Immature natural killer cell (primary cell): ENCODE measurements around the gene ASMT. TPM values are rescaled to one million over a fixed set of nuclear protein-coding genes. Genes with fewer than 3 reads are reported as not detected.

Source experiments
- DNase-seq, 3 donors: peaks; one replicate each; pipeline ENCODE4 v3.0.0; 2022; ENCODE audit warnings: mixed read lengths in 1 of 3
- H3K27ac Mint-ChIP-seq, 6 donors: one replicate each; pipeline ENCODE4 v1.8.0; 2020; ENCODE audit warnings: mixed read lengths in 6 of 6, mild to moderate bottlenecking in 5 of 6, inconsistent platforms in 4 of 6, moderate library complexity in 3 of 6
- H3K27me3 Mint-ChIP-seq, 3 donors: one replicate each; pipeline ENCODE4 v1.8.0; 2020 to 2021; ENCODE audit warnings: low read depth in 3 of 3, mild to moderate bottlenecking in 3 of 3, mixed read lengths in 3 of 3, moderate library complexity in 3 of 3, inconsistent platforms in 1 of 3
- H3K36me3 Mint-ChIP-seq, 3 donors: one replicate each; pipeline ENCODE4 v1.8.0; 2020; ENCODE audit warnings: mixed read lengths in 3 of 3, inconsistent platforms in 2 of 3, mild to moderate bottlenecking in 2 of 3
- H3K4me1 Mint-ChIP-seq, 2 donors: one replicate each; pipeline ENCODE4 v1.8.0; 2020; ENCODE audit warnings: inconsistent platforms in 2 of 2, mild to moderate bottlenecking in 2 of 2, mixed read lengths in 2 of 2, moderate library complexity in 1 of 2
- H3K4me3 Mint-ChIP-seq, 5 donors: one replicate each; pipeline ENCODE4 v1.8.0; 2020; ENCODE audit warnings: mild to moderate bottlenecking in 5 of 5, mixed read lengths in 5 of 5, inconsistent platforms in 3 of 5, moderate library complexity in 3 of 5
- H3K9me3 Mint-ChIP-seq, 6 donors: one replicate each; pipeline ENCODE4 v1.8.0; 2020; ENCODE audit warnings: mild to moderate bottlenecking in 6 of 6, mixed read lengths in 6 of 6, inconsistent platforms in 4 of 6, moderate library complexity in 3 of 6
- polyA plus RNA-seq, 3 donors: library from polyadenylated mRNA; unstranded; fragments of 300-500 nt; fragmentation: Illumina TruSeq; gene quantifications; one replicate each; pipeline ENCODE4 v1.2.3, GENCODE V29; 2021

Gene ASMT
- polyA plus RNA-seq, 3 donors from 2014 or later: not detected

GRCh38 chrX:1591863-1592469 is 22.9 kb upstream of the ASMT start:
- peaks cover 10 to 31% (median 10%) of the 10 kb centered on the region in 3 donors for H3K27me3 Mint-ChIP-seq
- H3K36me3 Mint-ChIP-seq: peaks cover 0 to 21% (median 6%) of the 10 kb centered on the region in 3 donors
- H3K9me3 Mint-ChIP-seq: no peaks in the 10 kb centered on the region
- peak overlapping the region; percentile 88 to 93 (median 91) for H3K4me3 Mint-ChIP-seq
- DNase-seq: no peak
- H3K4me1 Mint-ChIP-seq: peaks cover 39 to 42% of the 10 kb centered on the region in 2 donors
- H3K27ac Mint-ChIP-seq: peak overlapping the region; percentile 80 to 97 (median 94)

GRCh38 chrX:1592470-1593142 is 22.3 kb upstream of the ASMT start:
- Mint-ChIP-seq H3K27me3 (peaks cover 10 to 35% (median 10%) of the 10 kb centered on the region in 3 donors), H3K9me3 (no peaks in the 10 kb centered on the region), H3K4me3 (peak overlapping the region; percentile 88 to 93 (median 91)), H3K27ac (peak overlapping the region; percentile 89 to 97 (median 94)), H3K4me1 (peaks cover 37 to 40% of the 10 kb centered on the region in 2 donors), H3K36me3 (peaks cover 0 to 25% (median 6%) of the 10 kb centered on the region in 3 donors)
- DNase-seq: peak; percentile 42 to 56 (median 50)

- Mint-ChIP-seq H3K27me3 (peaks cover 10 to 39% (median 10%) of the 10 kb centered on the region in 3 donors), H3K4me3 (peak overlapping the region; percentile 88 to 93 (median 91)), H3K27ac (peak overlapping the region; percentile 89 to 97 (median 94)), H3K4me1 (peaks cover 42 to 44% of the 10 kb centered on the region in 2 donors), H3K9me3 (no peaks in the 10 kb centered on the region), H3K36me3 (peaks cover 0 to 31% (median 6%) of the 10 kb centered on the region in 3 donors)
- DNase-seq: no peak
Measured at GRCh38 chrX:1593286-1594271, 21.3 kb upstream of the ASMT start.

GRCh38 chrX:1595711-1596060 is 19.2 kb upstream of the ASMT start:
- Mint-ChIP-seq H3K36me3 (peaks cover 4 to 36% (median 6%) of the 10 kb centered on the region in 3 donors), H3K4me1 (peaks cover 41 to 42% of the 10 kb centered on the region in 2 donors), H3K27me3 (peaks cover 10 to 39% (median 12%) of the 10 kb centered on the region in 3 donors), H3K4me3 (peak overlapping the region in 1 of 5 donors; percentile 49), H3K9me3 (no peaks in the 10 kb centered on the region), H3K27ac (peak overlapping the region in 2 of 6 donors; percentile 31 to 53)
- no peak for DNase-seq

GRCh38 chrX:1596676-1597344 is 18.0 kb upstream of the ASMT start:
- Mint-ChIP-seq H3K36me3 (peaks cover 8 to 40% (median 9%) of the 10 kb centered on the region in 3 donors), H3K27ac (peak overlapping the region in 1 of 6 donors; percentile 5), H3K9me3 (no peaks in the 10 kb centered on the region), H3K4me3 (no peak overlapping the region), H3K27me3 (peaks cover 8 to 39% (median 11%) of the 10 kb centered on the region in 3 donors), H3K4me1 (peaks cover 39 to 41% of the 10 kb centered on the region in 2 donors)
- no peak for DNase-seq

GRCh38 chrX:1597345-1598020 is 17.4 kb upstream of the ASMT start:
- peaks cover 5 to 37% (median 9%) of the 10 kb centered on the region in 3 donors for H3K27me3 Mint-ChIP-seq
- peaks cover 36 to 39% of the 10 kb centered on the region in 2 donors for H3K4me1 Mint-ChIP-seq
- H3K27ac Mint-ChIP-seq: peak overlapping the region in 1 of 6 donors; percentile 5
- H3K9me3 Mint-ChIP-seq: no peaks in the 10 kb centered on the region
- DNase-seq: no peak
- H3K4me3 Mint-ChIP-seq: no peak overlapping the region
- H3K36me3 Mint-ChIP-seq: peaks cover 13 to 47% (median 14%) of the 10 kb centered on the region in 3 donors

GRCh38 chrX:1598021-1598875 is 16.6 kb upstream of the ASMT start:
- Mint-ChIP-seq H3K27ac (peak overlapping the region in 2 of 6 donors; percentile 7 to 17), H3K36me3 (peaks cover 13 to 52% (median 16%) of the 10 kb centered on the region in 3 donors), H3K4me3 (no peak overlapping the region), H3K9me3 (no peaks in the 10 kb centered on the region), H3K27me3 (peaks cover 4 to 30% (median 5%) of the 10 kb centered on the region in 3 donors), H3K4me1 (peaks cover 29 to 31% of the 10 kb centered on the region in 2 donors)
- DNase-seq: no peak

- H3K27ac Mint-ChIP-seq: peak overlapping the region in 3 of 6 donors; percentile 17 to 31 (median 24)
- DNase-seq: no peak
- peaks cover 21 to 24% of the 10 kb centered on the region in 2 donors for H3K4me1 Mint-ChIP-seq
- H3K4me3 Mint-ChIP-seq: no peak overlapping the region
- H3K27me3 Mint-ChIP-seq: peaks cover 4 to 31% (median 9%) of the 10 kb centered on the region in 3 donors
- H3K36me3 Mint-ChIP-seq: peaks cover 16 to 49% (median 19%) of the 10 kb centered on the region in 3 donors
- H3K9me3 Mint-ChIP-seq: no peaks in the 10 kb centered on the region
Measured at GRCh38 chrX:1598876-1599790, 15.7 kb upstream of the ASMT start.

- peaks cover 21 to 53% (median 26%) of the 10 kb centered on the region in 3 donors for H3K36me3 Mint-ChIP-seq
- H3K27me3 Mint-ChIP-seq: peaks cover 6 to 30% (median 11%) of the 10 kb centered on the region in 3 donors
- peaks cover 20% of the 10 kb centered on the region in 2 donors for H3K4me1 Mint-ChIP-seq
- no peak overlapping the region for H3K4me3 Mint-ChIP-seq
- H3K27ac Mint-ChIP-seq: no peak overlapping the region
- no peaks in the 10 kb centered on the region for H3K9me3 Mint-ChIP-seq
- DNase-seq: no peak
Measured at GRCh38 chrX:1599791-1600405, 15.0 kb upstream of the ASMT start.

- Mint-ChIP-seq H3K36me3 (peaks cover 16 to 49% (median 26%) of the 10 kb centered on the region in 3 donors), H3K4me1 (peaks cover 14 to 17% of the 10 kb centered on the region in 2 donors), H3K27ac (no peak overlapping the region), H3K9me3 (no peaks in the 10 kb centered on the region), H3K4me3 (no peak overlapping the region), H3K27me3 (peaks cover 6 to 33% (median 9%) of the 10 kb centered on the region in 3 donors)
- DNase-seq: no peak
Measured at GRCh38 chrX:1600406-1601050, 14.3 kb upstream of the ASMT start.
